ENCODE measurements around the gene ITGB1BP2. TPM values are rescaled to one million over a fixed set of nuclear protein-coding genes. Genes with fewer than 3 reads are reported as not detected.

The ITGB1BP2 gene
- total and polyA plus RNA-seq, 2 of the 13 experiments (the other 11 are each of a cell fraction or from before 2014, with no cell fraction given): 0.90 to 2.2 TPM

- no peak for TF ChIP-seq SMC3 (IDR thresholded peaks at IDR 0.05; ENCODE audit: low read length)
- TF ChIP-seq NFKB2 (CRISPR knock-in tag; IDR thresholded peaks at IDR 0.05; ENCODE audit: borderline replicate concordance): peak; percentile 87; the same call in 1 of the 2 replicates
- peak; percentile 59; the same call in 1 of the 2 replicates for TF ChIP-seq MEIS2 (CRISPR knock-in tag; IDR thresholded peaks at IDR 0.05)
- TF ChIP-seq TCF7L2 (IDR thresholded peaks at IDR 0.05; ENCODE audit: low read depth, low read length): no peak
- no peak for TF ChIP-seq EP300 (IDR thresholded peaks at IDR 0.05; ENCODE audit: low read depth in 2 of 2, low read length in 2 of 2)
- TF ChIP-seq EP300 (CRISPR knock-in tag; IDR thresholded peaks at IDR 0.05; ENCODE audit: borderline replicate concordance): no peak
- TF ChIP-seq RNF2 (conservative IDR thresholded peaks at IDR 0.05; ENCODE audit: low read depth): no peak
- no peak for TF ChIP-seq CSRNP2 (CRISPR knock-in tag; conservative IDR thresholded peaks at IDR 0.05; ENCODE audit: low read depth)
- no peak for TF ChIP-seq REST (IDR thresholded peaks at IDR 0.05; ENCODE audit: borderline replicate concordance in 1 of 2, low read depth in 1 of 2, low read length in 2 of 2)
- no peak for TF ChIP-seq MLX (CRISPR knock-in tag; IDR thresholded peaks at IDR 0.05)
- TF ChIP-seq PHF5A (CRISPR knock-in tag; IDR thresholded peaks at IDR 0.05; ENCODE audit: low read depth, unreplicated experiment): no peak
- TF ChIP-seq SP4 (CRISPR knock-in tag; IDR thresholded peaks at IDR 0.05): no peak
- TF ChIP-seq ZNF296 (CRISPR knock-in tag; conservative IDR thresholded peaks at IDR 0.05): no peak
- TF ChIP-seq ZFP41 (CRISPR knock-in tag; IDR thresholded peaks at IDR 0.05; ENCODE audit: borderline replicate concordance): no peak
- no peak for TF ChIP-seq KLF16 (CRISPR knock-in tag; IDR thresholded peaks at IDR 0.05)
- no peak for TF ChIP-seq ARID5B (CRISPR knock-in tag; IDR thresholded peaks at IDR 0.05)
- no peak for TF ChIP-seq ZNF572 (CRISPR knock-in tag; IDR thresholded peaks at IDR 0.05)
- no peak for TF ChIP-seq HNRNPH1 (optimal IDR thresholded peaks at IDR 0.05; ENCODE audit: low read depth, low read length)
These were observed 18.0 kb upstream of the ITGB1BP2 start, which contains the start of gene NONO (continued) for GRCh38 chrX:71283403-71284143.
